22Rv1 (cell line): ENCODE results near the gene ERP27.

Experiments
- H3K27ac ChIP-seq: fragments of 450-650 bp; 2 replicates; pipeline ENCODE4 v1.5.1; 2017
- ZFX ChIP-seq: fragments of 450-650 bp; IDR thresholded peaks from 2 replicates; pipeline ENCODE4 v1.6.1; 2017; ENCODE audit warnings: antibody characterized with exemption, borderline replicate concordance
- TF ChIP-seq, protein P1 (sequence below): fragments of 450-650 bp; IDR thresholded peaks from 2 replicates; pipeline ENCODE4 v1.5.1; 2017; ENCODE audit warnings: mild to moderate bottlenecking

Gene ERP27

DNA sequence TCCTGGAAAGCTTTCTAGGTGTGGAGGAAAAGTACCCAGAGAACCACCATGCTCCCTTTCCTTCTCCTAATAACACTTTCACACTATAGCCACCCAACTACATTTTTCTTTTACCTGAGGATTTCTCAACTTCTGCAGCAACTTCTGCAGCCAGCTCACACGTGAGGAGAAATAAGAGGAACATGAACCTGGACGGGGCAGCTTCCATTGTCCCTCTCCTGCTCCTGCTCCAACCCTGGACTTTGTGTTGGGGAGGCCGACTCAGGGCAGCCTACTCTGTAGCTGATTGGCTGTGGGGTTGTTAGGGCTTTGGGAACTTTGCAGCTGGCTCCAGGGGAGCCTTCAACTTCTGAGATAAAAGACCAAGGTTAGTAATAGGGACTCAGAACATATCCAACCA lies at the start of gene ERP27:
ERP27 (minus strand) TSS at position 237 of the 400 bp plus-strand sequence; CDS start at position 208, 29 bp downstream.
- no peak for TF ChIP-seq ZFX
- TF ChIP-seq, protein P1, sequence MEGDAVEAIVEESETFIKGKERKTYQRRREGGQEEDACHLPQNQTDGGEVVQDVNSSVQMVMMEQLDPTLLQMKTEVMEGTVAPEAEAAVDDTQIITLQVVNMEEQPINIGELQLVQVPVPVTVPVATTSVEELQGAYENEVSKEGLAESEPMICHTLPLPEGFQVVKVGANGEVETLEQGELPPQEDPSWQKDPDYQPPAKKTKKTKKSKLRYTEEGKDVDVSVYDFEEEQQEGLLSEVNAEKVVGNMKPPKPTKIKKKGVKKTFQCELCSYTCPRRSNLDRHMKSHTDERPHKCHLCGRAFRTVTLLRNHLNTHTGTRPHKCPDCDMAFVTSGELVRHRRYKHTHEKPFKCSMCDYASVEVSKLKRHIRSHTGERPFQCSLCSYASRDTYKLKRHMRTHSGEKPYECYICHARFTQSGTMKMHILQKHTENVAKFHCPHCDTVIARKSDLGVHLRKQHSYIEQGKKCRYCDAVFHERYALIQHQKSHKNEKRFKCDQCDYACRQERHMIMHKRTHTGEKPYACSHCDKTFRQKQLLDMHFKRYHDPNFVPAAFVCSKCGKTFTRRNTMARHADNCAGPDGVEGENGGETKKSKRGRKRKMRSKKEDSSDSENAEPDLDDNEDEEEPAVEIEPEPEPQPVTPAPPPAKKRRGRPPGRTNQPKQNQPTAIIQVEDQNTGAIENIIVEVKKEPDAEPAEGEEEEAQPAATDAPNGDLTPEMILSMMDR = no peak
- no peak within 1 kb of the TSS for H3K27ac ChIP-seq

DNA sequence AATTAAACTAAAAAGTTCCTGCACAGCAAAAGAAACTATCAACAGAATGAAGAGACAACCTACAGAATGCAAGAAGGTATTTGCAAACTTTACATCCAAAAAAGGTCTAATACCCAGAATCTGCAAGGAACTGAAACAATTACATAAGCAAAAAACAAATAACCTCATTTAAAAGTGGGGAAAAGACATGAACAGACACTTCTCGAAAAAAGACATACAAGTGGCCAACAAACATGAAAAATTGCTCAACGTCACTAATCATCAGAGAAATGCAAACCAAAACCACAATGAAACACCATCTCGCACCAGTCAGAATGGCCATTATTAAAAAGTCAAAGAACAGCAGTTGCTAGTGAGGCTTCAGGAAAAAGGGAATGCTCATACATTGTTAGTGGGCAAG lies 49.7 kb upstream of the ERP27 start:
- TF ChIP-seq, protein P1 = no peak
- no peak for TF ChIP-seq ZFX
- H3K27ac ChIP-seq = no peak overlapping the region

DNA sequence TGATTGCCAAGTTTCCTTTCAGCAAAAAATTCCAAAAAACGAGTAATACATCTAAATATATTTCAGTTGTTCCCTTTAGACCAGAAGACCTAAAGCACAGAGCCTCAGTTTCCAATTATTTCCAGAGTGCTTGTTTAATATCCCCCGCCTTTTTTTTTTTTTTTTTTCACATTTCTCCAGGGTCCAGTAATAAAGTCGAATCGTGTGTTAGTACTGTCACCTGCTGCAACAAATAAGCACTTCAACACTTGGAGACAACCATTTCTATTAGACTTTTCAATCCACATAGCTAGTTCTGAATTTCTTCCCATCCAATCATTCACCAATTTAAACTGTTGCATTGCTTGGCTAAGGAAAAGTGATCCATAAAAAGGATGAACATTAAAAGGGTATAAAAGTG lies 48.1 kb upstream of the ERP27 start:
- H3K27ac ChIP-seq = no peak overlapping the region
- TF ChIP-seq, protein P1 = no peak
- TF ChIP-seq ZFX = no peak

DNA sequence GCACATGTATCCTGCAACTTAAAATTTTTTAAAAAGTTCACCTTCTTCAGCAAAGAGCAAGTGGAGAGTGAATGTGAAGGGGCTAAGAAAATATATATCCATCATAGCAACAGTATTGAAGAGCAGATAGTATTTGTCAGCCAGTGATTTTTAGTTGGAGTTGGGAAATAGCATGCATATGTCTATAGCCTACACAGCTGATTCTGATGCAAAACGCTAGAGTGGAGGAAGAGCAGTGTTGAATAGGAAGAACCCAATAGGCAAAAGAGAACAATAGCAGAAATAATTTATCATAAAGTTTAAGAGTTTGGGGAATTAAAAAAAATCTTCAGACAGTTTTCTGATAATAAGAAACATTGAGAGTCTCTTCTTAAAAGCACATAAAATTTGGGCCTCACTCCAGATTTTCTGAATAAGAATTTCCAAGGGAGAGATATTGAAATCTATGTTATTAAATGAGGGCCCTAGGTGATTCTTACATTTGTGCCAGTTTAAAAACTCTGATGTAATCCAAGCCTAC lies 46.5 kb upstream of the ERP27 start:
- no peak for TF ChIP-seq ZFX
- TF ChIP-seq, protein P1 = no peak

DNA sequence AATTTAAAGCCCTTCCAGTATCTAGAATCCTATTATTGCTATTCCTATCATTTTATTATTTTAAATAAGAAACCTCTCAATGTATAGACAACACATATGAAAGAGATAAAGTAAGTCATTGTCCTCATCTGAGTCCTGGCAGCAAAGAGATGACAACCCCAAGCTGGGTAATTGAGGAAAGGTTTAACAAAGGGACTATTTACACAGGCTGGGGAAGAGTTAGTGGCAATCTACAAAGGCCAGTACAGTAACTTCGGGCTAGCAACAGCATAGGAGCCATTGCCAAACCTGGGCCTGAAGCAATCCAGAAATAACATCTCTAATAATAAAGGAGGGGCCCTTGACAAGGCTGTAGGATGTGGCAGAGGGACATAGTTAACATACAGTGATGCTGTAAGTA lies 45.7 kb upstream of the ERP27 start:
- TF ChIP-seq, protein P1 = no peak
- no peak for TF ChIP-seq ZFX
- no peak overlapping the region for H3K27ac ChIP-seq

More for the DNA sequence above, 46.5 kb upstream of the ERP27 start:
- H3K27ac ChIP-seq = no peak overlapping the region

DNA sequence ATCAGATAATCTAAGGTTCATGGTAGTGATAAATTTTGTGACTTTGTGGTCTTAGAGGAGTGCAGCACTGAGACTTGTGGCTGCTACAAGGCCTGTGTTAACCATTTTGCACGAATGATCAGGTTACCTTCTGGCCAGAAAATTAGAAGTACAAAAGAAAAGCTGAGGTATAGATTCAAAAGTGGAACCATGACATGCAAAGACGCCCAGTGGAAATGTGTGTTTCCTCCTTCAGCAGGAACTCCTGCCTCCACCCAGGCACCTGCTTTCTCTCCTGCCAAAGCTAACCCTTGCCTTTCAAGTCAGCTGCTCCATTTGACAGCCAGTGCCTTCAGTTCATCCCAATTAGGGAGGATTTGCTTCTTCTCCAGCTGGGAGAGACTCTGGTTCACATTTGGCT lies 44.7 kb upstream of the ERP27 start:
- H3K27ac ChIP-seq = no peak overlapping the region
- no peak for TF ChIP-seq ZFX
- TF ChIP-seq, protein P1 = no peak

DNA sequence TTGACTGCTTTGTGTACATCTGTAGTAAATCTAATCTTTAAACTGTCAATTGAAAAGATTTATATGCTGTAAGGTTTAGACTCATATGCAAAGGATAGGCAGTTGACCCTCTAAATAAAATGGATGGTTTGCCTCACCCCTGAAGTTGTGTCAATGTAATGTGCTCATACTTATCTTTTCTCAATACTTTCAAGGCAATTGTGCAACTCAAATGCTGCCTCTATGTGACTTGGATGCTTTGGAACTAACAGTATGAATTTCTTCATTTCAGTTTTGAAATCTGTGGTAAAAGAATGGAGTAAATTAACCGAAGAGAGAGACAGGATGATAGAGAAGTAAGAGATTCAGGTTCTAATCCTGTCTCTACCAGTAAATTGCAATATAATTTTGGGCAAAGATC lies 44.2 kb upstream of the ERP27 start:
- TF ChIP-seq ZFX = no peak
- TF ChIP-seq, protein P1 = no peak
- no peak overlapping the region for H3K27ac ChIP-seq
